ENCODE data around the gene ERBB4. TPM values are rescaled to one million over a fixed set of nuclear protein-coding genes. Genes with fewer than 3 reads are reported as not detected.

The ERBB4 gene
- polyA plus RNA-seq, 2 of the 4 experiments (the other 2 are of a cell fraction) = not detected

DNA sequence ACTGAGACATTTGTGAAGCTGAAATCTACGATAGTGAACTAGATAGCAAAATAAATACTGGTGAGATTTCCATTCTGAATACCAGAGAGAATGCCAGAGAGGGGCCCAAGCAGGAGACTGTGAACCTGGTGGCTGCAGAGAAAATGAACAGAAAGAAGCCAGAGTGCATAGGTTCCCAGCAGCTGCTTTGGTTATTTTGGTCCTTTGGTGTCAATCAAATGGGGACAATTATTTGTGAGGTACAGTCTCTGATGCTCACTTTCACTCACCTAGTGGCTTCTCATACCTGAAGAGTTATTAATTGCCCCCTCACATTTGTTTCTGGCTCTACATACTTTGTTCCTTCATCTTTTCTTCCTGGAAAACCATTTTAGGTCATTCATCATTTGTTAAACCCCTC lies 1170.1 kb downstream of the ERBB4 start:
- ATAC-seq (no peak), FAIRE-seq (no peak), DNase-seq (ENCODE audit: low read depth in 1 of 2, low spot score in 1 of 2) (no peak)
- H3K4me1 ChIP-seq = no peaks in the 10 kb centered on the region
- ChIA-PET POLR2A (no interaction called here), CTCF (no interaction called here)
- H3K4me2 ChIP-seq = no peak overlapping the region
- no peak overlapping the region for H3K27ac ChIP-seq
- no peaks in the 10 kb centered on the region for H3K9me3 ChIP-seq
- no peak overlapping the region for H3K4me3 ChIP-seq
- 14% methylated on average over 1 of the region's 1 CpG for WGBS (ENCODE audit: missing lambda C conversion rate)
- TF ChIP-seq NFE2L2 (conservative IDR thresholded peaks at IDR 0.05; ENCODE audit: low read length) = no peak
- TF ChIP-seq JUNB (IDR thresholded peaks at IDR 0.05) = no peak
- no peak for TF ChIP-seq CHD2 (IDR thresholded peaks at IDR 0.05; ENCODE audit: low read length, partially characterized antibody)
- no peak for TF ChIP-seq POLR2AphosphoS2 (conservative IDR thresholded peaks at IDR 0.05; ENCODE audit: low read length)

DNA sequence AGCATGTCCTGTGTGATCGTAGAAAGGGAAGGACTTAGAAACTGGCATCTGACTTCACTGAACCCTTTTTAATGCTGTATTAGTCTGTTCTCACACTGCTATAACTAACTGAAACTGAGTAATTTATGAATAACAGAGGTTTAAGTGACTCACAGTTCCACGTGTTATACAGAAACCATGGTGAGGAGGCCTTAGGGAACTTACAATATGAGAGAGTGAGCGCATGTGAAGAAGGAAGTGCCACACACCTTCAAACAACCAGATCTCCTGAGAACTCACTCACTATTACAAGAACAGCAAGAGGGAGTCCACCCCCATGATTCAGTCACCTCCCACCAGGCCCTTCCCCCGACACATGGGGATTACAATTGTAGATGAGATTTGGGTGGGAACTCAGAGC lies 1170.9 kb downstream of the ERBB4 start:
- no peak overlapping the region for H3K4me3 ChIP-seq
- H3K4me1 ChIP-seq = no peaks in the 10 kb centered on the region
- TF ChIP-seq, protein P1, sequence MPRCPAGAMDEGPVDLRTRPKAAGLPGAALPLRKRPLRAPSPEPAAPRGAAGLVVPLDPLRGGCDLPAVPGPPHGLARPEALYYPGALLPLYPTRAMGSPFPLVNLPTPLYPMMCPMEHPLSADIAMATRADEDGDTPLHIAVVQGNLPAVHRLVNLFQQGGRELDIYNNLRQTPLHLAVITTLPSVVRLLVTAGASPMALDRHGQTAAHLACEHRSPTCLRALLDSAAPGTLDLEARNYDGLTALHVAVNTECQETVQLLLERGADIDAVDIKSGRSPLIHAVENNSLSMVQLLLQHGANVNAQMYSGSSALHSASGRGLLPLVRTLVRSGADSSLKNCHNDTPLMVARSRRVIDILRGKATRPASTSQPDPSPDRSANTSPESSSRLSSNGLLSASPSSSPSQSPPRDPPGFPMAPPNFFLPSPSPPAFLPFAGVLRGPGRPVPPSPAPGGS (IDR thresholded peaks at IDR 0.05) = no peak
- TF ChIP-seq EP300 (IDR thresholded peaks at IDR 0.05) = no peak
- no peak for TF ChIP-seq ZNF302 (CRISPR knock-in tag; IDR thresholded peaks at IDR 0.05)
- no peak for TF ChIP-seq POLR2AphosphoS2 (conservative IDR thresholded peaks at IDR 0.05; ENCODE audit: low read length)
- TF ChIP-seq GATA3 (IDR thresholded peaks at IDR 0.05; ENCODE audit: borderline replicate concordance) = no peak
- no peak for TF ChIP-seq FOSL2 (IDR thresholded peaks at IDR 0.05)
- TF ChIP-seq FOSL2 (CRISPR knock-in tag; IDR thresholded peaks at IDR 0.05) = no peak
- TF ChIP-seq FOXS1 (CRISPR knock-in tag; IDR thresholded peaks at IDR 0.05) = no peak
- ATAC-seq (no peak), DNase-seq (ENCODE audit: low read depth in 1 of 2, low spot score in 1 of 2) (no peak), FAIRE-seq (no peak)
- 61% methylated on average over 4 of the region's 4 CpGs for WGBS (ENCODE audit: missing lambda C conversion rate)
- no peaks in the 10 kb centered on the region for H3K9me3 ChIP-seq
- H3K27ac ChIP-seq = no peak overlapping the region
- CTCF ChIA-PET = no interaction called here
- H3K4me2 ChIP-seq = no peak overlapping the region
- POLR2A ChIA-PET = no interaction called here

DNA sequence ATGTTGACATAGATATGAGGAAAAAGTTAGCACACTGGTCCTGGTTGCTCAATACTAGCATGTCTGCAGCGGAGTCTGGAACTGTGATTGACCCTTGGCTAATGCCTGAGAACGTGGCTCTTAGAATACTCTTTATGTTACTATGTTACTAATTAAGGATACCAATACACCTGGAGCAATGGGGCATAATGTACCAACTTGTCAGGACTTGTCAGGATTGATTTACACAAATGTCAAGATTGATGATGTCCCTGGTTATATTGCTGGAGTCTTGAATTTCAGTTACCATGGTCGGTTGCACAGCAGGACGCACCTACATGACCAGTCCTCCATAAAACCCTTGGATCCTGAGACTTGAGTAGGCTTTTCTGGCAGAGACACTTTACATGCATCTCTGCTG lies 1171.3 kb downstream of the ERBB4 start:
- ATAC-seq = no peak
- no peak for DNase-seq (ENCODE audit: low read depth in 1 of 2, low spot score in 1 of 2)
- FAIRE-seq = no peak
- POLR2A ChIA-PET = no interaction called here
- no peak overlapping the region for H3K4me3 ChIP-seq
- CTCF ChIA-PET = no interaction called here
- H3K9me3 ChIP-seq = no peaks in the 10 kb centered on the region
- 26% methylated on average over 4 of the region's 4 CpGs for WGBS (ENCODE audit: missing lambda C conversion rate)
- H3K4me2 ChIP-seq = no peak overlapping the region
- H3K27ac ChIP-seq = no peak overlapping the region
- no peaks in the 10 kb centered on the region for H3K4me1 ChIP-seq
- TF ChIP-seq GATA3 (IDR thresholded peaks at IDR 0.05; ENCODE audit: borderline replicate concordance) (no peak), FOSL2 (IDR thresholded peaks at IDR 0.05) (no peak), FOSL2 (CRISPR knock-in tag; IDR thresholded peaks at IDR 0.05) (no peak), NR3C1 (IDR thresholded peaks at IDR 0.05) (no peak), RCOR1 (IDR thresholded peaks at IDR 0.05; ENCODE audit: low read depth, low read length) (no peak), POLR2AphosphoS2 (conservative IDR thresholded peaks at IDR 0.05; ENCODE audit: low read length) (no peak), KDM5A (IDR thresholded peaks at IDR 0.05) (no peak), ZC3H11A (IDR thresholded peaks at IDR 0.05) (no peak), RFX5 (IDR thresholded peaks at IDR 0.05) (no peak), FOXS1 (CRISPR knock-in tag; IDR thresholded peaks at IDR 0.05) (no peak), JUN (IDR thresholded peaks at IDR 0.05) (no peak), EP300 (IDR thresholded peaks at IDR 0.05) (no peak), RARB (CRISPR knock-in tag; IDR thresholded peaks at IDR 0.05) (no peak), CBX8 (IDR thresholded peaks at IDR 0.05) (no peak), CBX2 (IDR thresholded peaks at IDR 0.05; ENCODE audit: borderline replicate concordance, low read depth) (no peak), POLR2A (IDR thresholded peaks at IDR 0.05; ENCODE audit: low read length) (no peak), BHLHE40 (IDR thresholded peaks at IDR 0.05; ENCODE audit: low read depth, low read length) (no peak)
- TF ChIP-seq, protein P2, sequence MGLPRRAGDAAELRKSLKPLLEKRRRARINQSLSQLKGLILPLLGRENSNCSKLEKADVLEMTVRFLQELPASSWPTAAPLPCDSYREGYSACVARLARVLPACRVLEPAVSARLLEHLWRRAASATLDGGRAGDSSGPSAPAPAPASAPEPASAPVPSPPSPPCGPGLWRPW (IDR thresholded peaks at IDR 0.05) = no peak
- TF ChIP-seq, protein P3, sequence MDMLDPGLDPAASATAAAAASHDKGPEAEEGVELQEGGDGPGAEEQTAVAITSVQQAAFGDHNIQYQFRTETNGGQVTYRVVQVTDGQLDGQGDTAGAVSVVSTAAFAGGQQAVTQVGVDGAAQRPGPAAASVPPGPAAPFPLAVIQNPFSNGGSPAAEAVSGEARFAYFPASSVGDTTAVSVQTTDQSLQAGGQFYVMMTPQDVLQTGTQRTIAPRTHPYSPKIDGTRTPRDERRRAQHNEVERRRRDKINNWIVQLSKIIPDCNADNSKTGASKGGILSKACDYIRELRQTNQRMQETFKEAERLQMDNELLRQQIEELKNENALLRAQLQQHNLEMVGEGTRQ (IDR thresholded peaks at IDR 0.05) = no peak
- TF ChIP-seq, protein P4, sequence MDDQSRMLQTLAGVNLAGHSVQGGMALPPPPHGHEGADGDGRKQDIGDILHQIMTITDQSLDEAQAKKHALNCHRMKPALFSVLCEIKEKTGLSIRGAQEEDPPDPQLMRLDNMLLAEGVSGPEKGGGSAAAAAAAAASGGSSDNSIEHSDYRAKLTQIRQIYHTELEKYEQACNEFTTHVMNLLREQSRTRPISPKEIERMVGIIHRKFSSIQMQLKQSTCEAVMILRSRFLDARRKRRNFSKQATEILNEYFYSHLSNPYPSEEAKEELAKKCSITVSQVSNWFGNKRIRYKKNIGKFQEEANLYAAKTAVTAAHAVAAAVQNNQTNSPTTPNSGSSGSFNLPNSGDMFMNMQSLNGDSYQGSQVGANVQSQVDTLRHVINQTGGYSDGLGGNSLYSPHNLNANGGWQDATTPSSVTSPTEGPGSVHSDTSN (IDR thresholded peaks at IDR 0.05) = no peak
- TF ChIP-seq, protein P5, sequence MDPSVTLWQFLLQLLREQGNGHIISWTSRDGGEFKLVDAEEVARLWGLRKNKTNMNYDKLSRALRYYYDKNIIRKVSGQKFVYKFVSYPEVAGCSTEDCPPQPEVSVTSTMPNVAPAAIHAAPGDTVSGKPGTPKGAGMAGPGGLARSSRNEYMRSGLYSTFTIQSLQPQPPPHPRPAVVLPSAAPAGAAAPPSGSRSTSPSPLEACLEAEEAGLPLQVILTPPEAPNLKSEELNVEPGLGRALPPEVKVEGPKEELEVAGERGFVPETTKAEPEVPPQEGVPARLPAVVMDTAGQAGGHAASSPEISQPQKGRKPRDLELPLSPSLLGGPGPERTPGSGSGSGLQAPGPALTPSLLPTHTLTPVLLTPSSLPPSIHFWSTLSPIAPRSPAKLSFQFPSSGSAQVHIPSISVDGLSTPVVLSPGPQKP (IDR thresholded peaks at IDR 0.05; ENCODE audit: low read depth, low read length) = no peak
